A549 treated with ZK216348 at 1 μM for 4 hours (cell line): ENCODE data around the gene OTOP3. TPM values are rescaled to one million over a fixed set of nuclear protein-coding genes. Genes with fewer than 3 reads are reported as not detected.

Experiments
- total RNA-seq: library from RNA; stranded (reverse); fragments of 200-300 nt; extraction: Qiagen RNA extraction; gene quantifications from 5 replicates; pipeline ENCODE4 v1.2.3, GENCODE V29; 2022; ENCODE audit warnings: low read depth

Gene OTOP3
- not detected in 5 replicates for total RNA-seq

GRCh38 chr17:74935585-74936469, at the start of gene OTOP3:
TSS of gene OTOP3 (plus strand) at chr17:74935898. CDS start at chr17:74935922, 24 bp downstream.

DNA sequence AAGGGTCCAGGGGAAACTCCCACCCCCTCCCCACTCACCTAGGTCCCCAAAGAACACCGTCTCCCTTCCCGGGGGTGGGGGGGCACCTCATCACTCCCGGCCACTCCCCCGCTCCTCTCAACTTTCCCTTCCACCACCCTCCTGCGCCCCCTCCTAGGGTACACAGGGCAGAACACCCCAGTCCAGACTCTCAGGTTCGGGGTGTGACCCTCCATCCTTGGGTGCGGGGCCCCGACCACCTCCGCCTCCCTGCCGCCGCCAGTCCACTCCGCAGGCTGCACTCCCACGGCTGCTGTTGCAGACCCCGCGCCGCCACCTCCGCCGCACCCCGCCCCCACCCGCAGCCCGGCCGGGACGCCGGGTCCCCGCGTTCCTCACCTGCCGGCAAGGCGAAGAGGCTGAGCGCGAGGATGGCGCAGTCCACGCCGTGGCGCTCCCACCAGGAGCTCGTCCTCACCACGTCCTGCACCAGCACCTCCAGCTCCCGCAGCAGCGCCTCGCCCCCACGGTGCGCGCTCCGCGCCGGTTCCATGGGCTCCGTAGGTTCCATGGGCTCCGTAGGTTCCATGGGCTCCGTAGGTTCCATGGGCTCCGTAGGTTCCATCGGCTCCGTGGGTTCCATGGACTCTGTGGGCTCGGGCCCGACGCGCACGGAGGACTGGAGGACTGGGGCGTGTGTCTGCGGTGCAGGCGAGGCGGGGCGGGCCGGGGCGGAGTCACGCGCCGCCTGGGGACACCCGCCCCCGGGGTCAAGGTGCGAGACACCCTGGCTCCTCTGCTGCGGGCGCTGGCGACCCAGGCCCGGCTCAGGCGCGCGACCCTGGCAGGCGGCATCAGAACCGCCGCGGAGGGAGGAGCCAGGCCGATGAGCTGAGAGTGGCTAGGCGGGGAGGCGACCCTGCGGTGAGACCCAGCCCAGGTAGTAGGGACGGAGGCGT, 42.5 kb upstream of the OTOP3 start, which contains the start of gene FADS6:
FADS6 (minus strand) TSS at position 660 of the 938 bp plus-strand sequence; CDS start at position 622, 38 bp downstream.

GRCh38 chr17:74922694-74923537, 12.8 kb upstream of the OTOP3 start, which contains the start of gene USH1G:
TSS of gene USH1G (minus strand) at chr17:74923255. CDS start at chr17:74923073, 182 bp downstream.

DNA sequence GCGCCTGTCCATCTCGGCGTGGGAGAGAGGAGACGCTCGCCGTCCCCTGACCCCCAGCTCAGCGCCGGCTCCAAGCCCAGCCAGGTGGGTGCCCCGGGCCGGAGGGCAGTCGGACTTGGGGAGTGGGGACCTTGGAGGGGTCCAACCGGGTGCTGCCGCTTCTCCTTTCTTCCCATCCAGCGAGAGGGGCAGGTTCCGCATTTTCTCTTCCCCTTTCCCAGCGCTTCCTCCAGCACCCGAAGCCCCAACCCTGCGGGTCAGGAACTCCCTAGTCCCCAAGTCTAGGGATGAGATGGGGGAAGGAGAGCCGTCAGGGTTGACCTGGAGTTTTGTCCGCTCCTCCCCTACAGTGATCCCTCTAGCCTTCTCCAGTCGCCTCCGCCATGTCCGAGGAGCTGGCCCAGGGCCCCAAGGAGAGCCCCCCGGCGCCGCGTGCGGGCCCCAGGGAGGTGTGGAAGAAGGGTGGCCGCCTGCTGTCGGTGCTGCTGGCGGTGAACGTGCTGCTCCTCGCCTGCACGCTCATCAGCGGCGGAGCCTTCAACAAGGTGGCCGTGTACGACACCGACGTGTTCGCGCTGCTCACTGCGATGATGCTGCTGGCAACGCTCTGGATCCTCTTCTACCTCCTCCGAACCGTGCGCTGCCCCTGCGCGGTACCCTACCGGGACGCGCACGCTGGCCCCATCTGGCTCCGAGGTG, 11.3 kb upstream of the OTOP3 start, which contains the start of gene OTOP2:
OTOP2 (plus strand) TSS at position 24 of the 699 bp plus-strand sequence; CDS start at position 384, 360 bp downstream.

GRCh38 chr17:74972107-74972972, 36.6 kb downstream of the OTOP3 start, which contains the start of gene HID1:
TSS of gene HID1 (minus strand) at chr17:74972759. CDS start at chr17:74972656, 103 bp downstream.

DNA sequence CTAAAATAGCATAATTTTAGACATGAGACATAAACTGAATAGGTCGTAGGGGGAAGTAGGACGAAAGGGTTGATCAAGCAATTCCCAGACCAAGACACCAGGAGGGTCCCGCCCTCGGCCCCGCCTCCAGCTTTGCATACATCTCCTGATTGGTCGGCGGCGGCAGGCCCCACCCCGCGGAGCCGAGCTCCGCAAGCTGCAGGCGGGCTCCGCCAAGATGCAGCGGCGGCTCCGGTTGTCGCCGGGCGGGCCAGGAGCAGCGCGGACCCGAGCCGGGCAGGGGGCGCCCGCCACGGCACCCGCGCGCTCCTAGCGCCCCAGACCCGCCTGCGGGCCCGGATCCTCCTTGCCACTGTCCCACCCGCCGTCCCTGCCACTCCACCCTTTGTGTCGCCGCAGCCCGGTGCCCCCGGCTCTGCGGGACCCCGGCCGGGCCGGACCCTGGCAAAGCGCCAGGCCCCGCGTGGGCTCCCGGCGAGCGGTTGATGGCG, 51.8 kb downstream of the OTOP3 start, which contains the start of gene CDR2L:
CDR2L (plus strand) TSS at position 215 of the 491 bp plus-strand sequence. CDS start 412 bp downstream, outside the sequence.

Other genes with a start within 250 kb of the OTOP3 start
- gene CD300LF, start 223.0 kb upstream of the OTOP3 start, total RNA-seq: not detected in 5 replicates
- gene RAB37, start 198.6 kb upstream of the OTOP3 start, total RNA-seq: 1.0 to 2.1 TPM (median 1.3 TPM) in 5 replicates
- gene NHERF1, start 187.3 kb upstream of the OTOP3 start, total RNA-seq: 28.8 to 52.1 TPM (median 45.9 TPM) in 5 replicates
- 46.7 to 59.5 TPM (median 57.8 TPM) in 5 replicates for gene NAT9, start 159.6 kb upstream of the OTOP3 start, total RNA-seq
- gene GRIN2C, start 76.0 kb upstream of the OTOP3 start, total RNA-seq: 0.21 to 0.52 TPM (median 0.27 TPM) in 5 replicates
- 33.6 to 70.0 TPM (median 67.8 TPM) in 5 replicates for gene FDXR, start 62.9 kb upstream of the OTOP3 start, total RNA-seq
- not detected in 5 replicates for gene FADS6, start 42.3 kb upstream of the OTOP3 start, total RNA-seq
- 0.08 to 0.18 TPM (median 0.12 TPM) in 4 of 5 replicates, not detected in the other for gene USH1G, start 12.6 kb upstream of the OTOP3 start, total RNA-seq
- 0.06 to 0.14 TPM in 2 of 5 replicates, not detected in the others for gene OTOP2, start 11.6 kb upstream of the OTOP3 start, total RNA-seq
- gene HID1, start 36.9 kb downstream of the OTOP3 start, total RNA-seq: 7.1 to 12.7 TPM (median 11.0 TPM) in 5 replicates
- gene CDR2L, start 51.7 kb downstream of the OTOP3 start, total RNA-seq: 41.1 to 73.3 TPM (median 64.5 TPM) in 5 replicates
- gene MRPL58, start 76.8 kb downstream of the OTOP3 start, total RNA-seq: 75.8 to 85.3 TPM (median 76.5 TPM) in 5 replicates
- 453 to 615 TPM (median 486 TPM) in 5 replicates for gene ATP5PD, start 111.1 kb downstream of the OTOP3 start, total RNA-seq
- gene KCTD2, start 111.3 kb downstream of the OTOP3 start, total RNA-seq: 26.4 to 33.7 TPM (median 30.7 TPM) in 5 replicates
- 16.8 to 35.9 TPM (median 29.7 TPM) in 5 replicates for gene SLC16A5, start 152.1 kb downstream of the OTOP3 start, total RNA-seq
- gene ARMC7, start 174.1 kb downstream of the OTOP3 start, total RNA-seq: 17.4 to 21.8 TPM (median 18.7 TPM) in 5 replicates
- 82.9 to 136 TPM (median 131 TPM) in 5 replicates for gene NT5C, start 195.8 kb downstream of the OTOP3 start, total RNA-seq
- 675 to 933 TPM (median 796 TPM) in 5 replicates for gene JPT1, start 218.6 kb downstream of the OTOP3 start, total RNA-seq
- 296 to 622 TPM (median 397 TPM) in 5 replicates for gene SUMO2, start 247.1 kb downstream of the OTOP3 start, total RNA-seq